OCI-LY3 (cell line): Measurements from ENCODE around the gene SHROOM2.

ENCODE experiments used
- H2AFZ ChIP-seq: fragments of 200-600, 300-600 bp; shearing (Covaris generic); 2 replicates; pipeline ENCODE4 v1.6.0; 2014; ENCODE audit warnings: antibody characterized with exemption, low read depth, low read length
- H3K27ac ChIP-seq: fragments of 200-600, 300-600 bp; sonication (generic); 2 replicates; pipeline ENCODE4 v1.5.1; 2014; ENCODE audit warnings: mild to moderate bottlenecking, low read length, moderate library complexity, mixed read lengths
- H3K27me3 ChIP-seq: fragments of 200-600, 300-600 bp; sonication (generic); 2 replicates; pipeline ENCODE4 v1.6.1; 2014; ENCODE audit warnings: low read depth, low read length, mixed read lengths
- H3K36me3 ChIP-seq: fragments of 200-600, 300-600 bp; sonication (generic); replicated peaks from 2 replicates; pipeline ENCODE3; 2014; ENCODE audit warnings: low read depth, low read length, mixed read lengths
- H3K4me1 ChIP-seq: fragments of 300-600, 200-600 bp; sonication (generic); 2 replicates; pipeline ENCODE4 v1.6.1; 2014; ENCODE audit warnings: low read length, mixed read lengths
- H3K4me2 ChIP-seq: fragments of 200-600, 300-600 bp; sonication (generic); 2 replicates; pipeline ENCODE4 v1.6.1; 2014; ENCODE audit warnings: low read length, mixed read lengths
- H3K4me3 ChIP-seq: fragments of 300-600, 200-600 bp; sonication (generic); 2 replicates; pipeline ENCODE4 v1.5.1; 2014; ENCODE audit warnings: antibody characterized with exemption, mild to moderate bottlenecking, low read length, moderate library complexity
- H3K79me2 ChIP-seq: fragments of 300-600, 200-600 bp; shearing (Covaris generic); 2 replicates; pipeline ENCODE4 v1.6.1; 2014; ENCODE audit warnings: mild to moderate bottlenecking, low read length, mixed read lengths
- H3K9ac ChIP-seq: fragments of 300-600, 200-600 bp; shearing (Covaris generic); 2 replicates; pipeline ENCODE4 v1.6.0; 2014; ENCODE audit warnings: mild to moderate bottlenecking, low read length, moderate library complexity
- H3K9me3 ChIP-seq: fragments of 200-600, 300-600 bp; shearing (Covaris generic); 2 replicates; pipeline ENCODE4 v1.6.1; 2014; ENCODE audit warnings: low read length, mixed read lengths; ENCODE audit not compliant: insufficient read depth
- H4K20me1 ChIP-seq: fragments of 200-600, 300-600 bp; sonication (generic); 2 replicates; pipeline ENCODE4 v1.6.1; 2016; ENCODE audit warnings: low read length, mixed read lengths; ENCODE audit not compliant: insufficient read depth
- EZH2phosphoT487 ChIP-seq: fragments of 200-600 bp; shearing (Covaris generic); IDR thresholded peaks from 2 replicates; pipeline ENCODE4 v1.6.1; 2018; ENCODE audit warnings: antibody characterized with exemption, mixed run types, low read depth
- TF ChIP-seq, protein P1 (sequence below): fragments of 200-600, 300-600 bp; sonication (generic); IDR thresholded peaks from 2 replicates; pipeline ENCODE4 v1.5.1; 2014; ENCODE audit warnings: antibody characterized with exemption, low read length, low read depth

Gene SHROOM2

DNA sequence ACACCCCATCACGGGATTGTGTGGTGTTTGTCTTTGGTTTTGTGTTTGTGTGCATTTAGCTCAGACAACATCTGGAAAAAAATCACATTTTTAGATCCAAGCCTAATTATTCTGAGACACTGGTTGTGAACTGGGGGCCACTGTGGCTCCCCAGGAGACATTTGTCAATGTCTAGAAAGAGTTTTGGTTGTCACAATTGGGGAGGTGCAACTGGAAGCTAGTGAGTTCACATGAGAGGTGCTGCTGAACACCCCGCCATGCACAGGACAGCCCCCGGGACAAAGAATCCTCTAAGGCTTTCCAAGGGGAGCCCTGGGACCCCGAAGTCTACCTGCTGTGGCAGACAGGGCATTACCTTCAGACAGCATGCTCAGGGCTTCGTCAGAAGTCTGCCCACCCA, 47.1 kb upstream of the SHROOM2 start:
- H3K27ac ChIP-seq: no peak overlapping the region
- H3K9me3 ChIP-seq: no peaks in the 10 kb centered on the region
- no peaks in the 10 kb centered on the region for H3K79me2 ChIP-seq
- H4K20me1 ChIP-seq: no peaks in the 10 kb centered on the region
- no peaks in the 10 kb centered on the region for H3K4me1 ChIP-seq
- H3K4me2 ChIP-seq: no peak overlapping the region
- no peaks in the 10 kb centered on the region for H3K27me3 ChIP-seq
- no peak overlapping the region for H3K4me3 ChIP-seq
- no peak overlapping the region for H3K9ac ChIP-seq
- TF ChIP-seq EZH2phosphoT487: no peak
- TF ChIP-seq, protein P1, sequence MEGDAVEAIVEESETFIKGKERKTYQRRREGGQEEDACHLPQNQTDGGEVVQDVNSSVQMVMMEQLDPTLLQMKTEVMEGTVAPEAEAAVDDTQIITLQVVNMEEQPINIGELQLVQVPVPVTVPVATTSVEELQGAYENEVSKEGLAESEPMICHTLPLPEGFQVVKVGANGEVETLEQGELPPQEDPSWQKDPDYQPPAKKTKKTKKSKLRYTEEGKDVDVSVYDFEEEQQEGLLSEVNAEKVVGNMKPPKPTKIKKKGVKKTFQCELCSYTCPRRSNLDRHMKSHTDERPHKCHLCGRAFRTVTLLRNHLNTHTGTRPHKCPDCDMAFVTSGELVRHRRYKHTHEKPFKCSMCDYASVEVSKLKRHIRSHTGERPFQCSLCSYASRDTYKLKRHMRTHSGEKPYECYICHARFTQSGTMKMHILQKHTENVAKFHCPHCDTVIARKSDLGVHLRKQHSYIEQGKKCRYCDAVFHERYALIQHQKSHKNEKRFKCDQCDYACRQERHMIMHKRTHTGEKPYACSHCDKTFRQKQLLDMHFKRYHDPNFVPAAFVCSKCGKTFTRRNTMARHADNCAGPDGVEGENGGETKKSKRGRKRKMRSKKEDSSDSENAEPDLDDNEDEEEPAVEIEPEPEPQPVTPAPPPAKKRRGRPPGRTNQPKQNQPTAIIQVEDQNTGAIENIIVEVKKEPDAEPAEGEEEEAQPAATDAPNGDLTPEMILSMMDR: no peak
- H2AFZ ChIP-seq: no peak overlapping the region
- H3K36me3 ChIP-seq: no peaks in the 10 kb centered on the region

DNA sequence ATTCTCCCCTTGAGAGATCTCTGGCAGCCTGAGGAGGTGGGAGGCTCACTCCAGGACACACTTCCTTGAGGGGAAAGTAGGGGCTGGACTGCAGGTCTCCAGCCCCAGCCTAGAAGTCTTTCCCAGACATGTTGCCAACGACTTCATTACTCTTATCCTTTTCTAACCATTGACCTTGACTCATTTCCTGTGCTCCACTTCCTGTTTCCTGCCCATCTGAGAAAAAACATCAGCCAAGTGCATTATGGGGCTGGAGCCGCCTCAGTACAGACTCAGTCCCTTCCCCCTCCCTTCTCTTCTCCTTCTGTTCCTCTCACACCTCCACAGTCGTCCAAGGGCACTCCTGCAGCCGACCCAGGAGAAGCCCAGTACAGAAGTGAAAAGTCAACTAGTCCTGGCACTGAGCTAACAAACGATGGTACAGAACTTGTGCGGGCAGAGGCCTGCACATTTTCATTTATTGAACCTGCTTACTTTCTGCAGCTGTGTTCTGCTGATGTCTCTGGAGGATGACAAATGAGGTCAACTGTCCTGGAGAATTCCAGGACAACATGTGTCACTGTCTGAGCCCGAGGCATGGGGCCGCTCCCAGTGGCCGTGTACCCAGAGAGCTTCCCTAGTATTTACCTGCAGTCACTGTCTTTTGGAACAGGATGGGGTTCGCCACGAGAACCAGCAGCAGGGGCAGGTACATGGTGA, 40.7 kb upstream of the SHROOM2 start:
- no peaks in the 10 kb centered on the region for H4K20me1 ChIP-seq
- no peak overlapping the region for H3K4me2 ChIP-seq
- H3K27me3 ChIP-seq: no peaks in the 10 kb centered on the region
- H2AFZ ChIP-seq: no peak overlapping the region
- H3K4me3 ChIP-seq: no peak overlapping the region
- no peaks in the 10 kb centered on the region for H3K9me3 ChIP-seq
- no peak overlapping the region for H3K9ac ChIP-seq
- H3K36me3 ChIP-seq: no peaks in the 10 kb centered on the region
- H3K4me1 ChIP-seq: peaks cover 17% of the 10 kb centered on the region
- H3K27ac ChIP-seq: no peak overlapping the region
- no peaks in the 10 kb centered on the region for H3K79me2 ChIP-seq
- TF ChIP-seq, protein P1: no peak
- TF ChIP-seq EZH2phosphoT487: no peak

DNA sequence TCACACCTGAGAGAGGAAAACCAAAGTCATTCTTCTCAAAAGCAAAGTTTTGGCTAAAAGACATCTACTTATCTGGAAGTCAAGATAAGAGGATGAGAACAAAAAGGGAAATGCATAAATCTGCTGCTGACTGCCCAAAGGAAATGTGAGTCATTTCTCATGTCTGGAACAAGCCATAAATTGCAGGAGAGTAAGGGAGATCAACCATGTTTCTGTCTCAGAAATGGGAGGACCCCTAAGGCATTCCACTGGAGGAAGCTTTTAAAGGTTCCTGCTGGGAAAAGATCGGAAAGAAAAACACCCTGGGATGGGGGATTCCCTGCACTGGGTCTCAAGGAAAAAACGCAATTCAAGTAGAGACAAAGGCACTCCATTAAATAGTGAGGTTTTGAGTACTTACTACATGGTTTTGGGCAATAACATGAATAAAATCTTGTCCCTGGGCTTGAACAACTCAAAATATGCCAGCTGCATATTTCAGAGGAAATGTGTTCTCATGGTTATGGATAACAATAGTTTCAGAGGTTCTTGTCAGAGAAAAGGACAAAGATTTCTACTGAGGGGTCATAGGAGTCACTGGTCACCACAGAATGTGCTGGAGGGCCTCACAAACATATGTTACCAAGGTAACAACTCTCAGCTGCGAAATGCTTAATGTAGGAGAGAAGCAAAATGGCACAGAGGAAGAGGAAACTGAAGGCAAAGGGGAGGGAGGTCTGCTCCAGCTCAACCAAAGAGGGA, 39.9 kb upstream of the SHROOM2 start:
- no peaks in the 10 kb centered on the region for H3K27me3 ChIP-seq
- no peak overlapping the region for H3K9ac ChIP-seq

DNA sequence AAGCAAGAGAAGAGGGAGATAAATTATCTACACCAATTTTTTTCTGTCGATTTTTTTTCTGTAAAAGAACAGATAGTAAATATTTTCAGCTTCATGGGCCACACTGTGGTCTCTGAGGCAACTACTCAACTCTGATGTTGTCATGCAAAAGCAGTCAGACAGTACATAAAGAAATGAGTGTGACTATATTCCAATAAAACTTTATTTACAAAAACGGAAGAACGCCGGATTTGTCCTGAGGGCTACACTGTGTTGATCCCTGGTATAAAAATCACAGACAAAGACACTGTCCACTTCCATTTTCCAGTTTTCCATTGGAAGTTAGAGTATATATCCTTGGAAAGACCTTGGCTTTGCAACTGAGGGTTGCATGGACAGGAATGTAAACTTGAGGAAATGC, 38.6 kb upstream of the SHROOM2 start:
- Histone ChIP-seq H4K20me1 (no peaks in the 10 kb centered on the region), H3K27ac (no peak overlapping the region), H3K4me2 (no peak overlapping the region), H3K4me3 (no peak overlapping the region), H3K9me3 (no peaks in the 10 kb centered on the region), H3K4me1 (peaks cover 17% of the 10 kb centered on the region), H3K79me2 (no peaks in the 10 kb centered on the region), H3K27me3 (no peaks in the 10 kb centered on the region), H3K36me3 (no peaks in the 10 kb centered on the region), H3K9ac (no peak overlapping the region), H2AFZ (no peak overlapping the region)
- no peak for TF ChIP-seq EZH2phosphoT487
- TF ChIP-seq, protein P1: no peak

More for the DNA sequence above, 39.9 kb upstream of the SHROOM2 start:
- H3K9me3 ChIP-seq: no peaks in the 10 kb centered on the region
- H3K4me1 ChIP-seq: peaks cover 17% of the 10 kb centered on the region
- no peaks in the 10 kb centered on the region for H3K36me3 ChIP-seq
- no peak overlapping the region for H3K4me2 ChIP-seq
- TF ChIP-seq, protein P1: no peak
- TF ChIP-seq EZH2phosphoT487: no peak
- no peak overlapping the region for H3K27ac ChIP-seq
- no peaks in the 10 kb centered on the region for H3K79me2 ChIP-seq
- no peaks in the 10 kb centered on the region for H4K20me1 ChIP-seq
- no peak overlapping the region for H3K4me3 ChIP-seq
- H2AFZ ChIP-seq: no peak overlapping the region
